Measurements from ENCODE around the gene THSD4.

DNA sequence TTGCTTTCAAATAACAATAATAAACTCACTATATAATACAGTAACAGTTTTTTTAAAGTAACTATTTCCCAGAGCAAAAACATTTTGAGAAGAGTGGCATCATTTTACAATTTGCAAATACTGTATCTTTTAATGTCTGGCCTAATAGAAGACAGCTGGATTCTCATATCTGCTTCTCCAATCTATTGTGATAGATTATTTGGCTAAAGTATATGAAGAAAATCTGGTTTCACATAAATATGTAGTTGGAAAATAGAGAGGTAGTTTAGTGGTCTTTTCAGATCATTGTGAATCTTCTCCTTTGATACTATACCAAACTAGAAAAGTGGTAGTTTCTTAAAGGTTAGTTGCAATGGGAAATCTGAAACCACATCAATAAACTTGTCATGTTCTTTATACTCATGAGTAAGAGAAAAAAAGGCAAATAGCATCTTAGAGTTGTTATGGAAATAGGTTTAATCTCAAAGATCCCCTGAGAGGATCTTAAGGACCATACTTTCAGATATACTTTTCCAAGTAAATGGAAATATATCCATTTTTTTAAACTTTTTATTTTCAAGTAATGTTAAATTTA lies 570.2 kb downstream of the THSD4 start:
- TF ChIP-seq, protein P1, sequence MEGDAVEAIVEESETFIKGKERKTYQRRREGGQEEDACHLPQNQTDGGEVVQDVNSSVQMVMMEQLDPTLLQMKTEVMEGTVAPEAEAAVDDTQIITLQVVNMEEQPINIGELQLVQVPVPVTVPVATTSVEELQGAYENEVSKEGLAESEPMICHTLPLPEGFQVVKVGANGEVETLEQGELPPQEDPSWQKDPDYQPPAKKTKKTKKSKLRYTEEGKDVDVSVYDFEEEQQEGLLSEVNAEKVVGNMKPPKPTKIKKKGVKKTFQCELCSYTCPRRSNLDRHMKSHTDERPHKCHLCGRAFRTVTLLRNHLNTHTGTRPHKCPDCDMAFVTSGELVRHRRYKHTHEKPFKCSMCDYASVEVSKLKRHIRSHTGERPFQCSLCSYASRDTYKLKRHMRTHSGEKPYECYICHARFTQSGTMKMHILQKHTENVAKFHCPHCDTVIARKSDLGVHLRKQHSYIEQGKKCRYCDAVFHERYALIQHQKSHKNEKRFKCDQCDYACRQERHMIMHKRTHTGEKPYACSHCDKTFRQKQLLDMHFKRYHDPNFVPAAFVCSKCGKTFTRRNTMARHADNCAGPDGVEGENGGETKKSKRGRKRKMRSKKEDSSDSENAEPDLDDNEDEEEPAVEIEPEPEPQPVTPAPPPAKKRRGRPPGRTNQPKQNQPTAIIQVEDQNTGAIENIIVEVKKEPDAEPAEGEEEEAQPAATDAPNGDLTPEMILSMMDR (IDR thresholded peaks at IDR 0.05): no peak
- no peak for TF ChIP-seq POLR2A (IDR thresholded peaks at IDR 0.05)

Measured in thyroid gland (tissue), 4 donors.